GM18499 (cell line): ENCODE data around the gene EPHB1.

Experiments used
- ATAC-seq: cut with Tn5 transposase; IDR thresholded peaks from one replicate; pipeline ENCODE4 v1.9.1; 2021; ENCODE audit warnings: moderate number of reproducible peaks; ENCODE audit not compliant: insufficient read depth, unreplicated experiment

EPHB1 gene

DNA sequence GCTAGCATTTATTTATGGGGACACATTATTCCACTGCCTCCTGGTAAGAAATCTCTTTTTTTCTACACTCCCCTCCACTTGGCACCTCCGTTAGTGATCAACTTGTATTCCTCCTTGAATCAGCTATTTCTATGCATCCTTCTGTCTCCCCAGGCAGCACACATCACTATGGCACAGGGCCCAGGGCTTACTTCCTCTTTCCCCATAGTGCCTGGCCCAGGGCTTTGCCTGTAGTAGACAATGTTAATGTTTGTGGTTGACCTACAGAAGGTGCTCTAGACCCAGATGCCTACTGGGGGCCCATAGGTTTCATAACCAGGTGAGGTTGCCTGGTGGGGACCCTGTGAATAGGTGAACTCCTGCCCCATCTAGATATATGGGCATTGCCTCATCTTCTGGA, 44.9 kb downstream of the EPHB1 start:
- ATAC-seq, result no peak

DNA sequence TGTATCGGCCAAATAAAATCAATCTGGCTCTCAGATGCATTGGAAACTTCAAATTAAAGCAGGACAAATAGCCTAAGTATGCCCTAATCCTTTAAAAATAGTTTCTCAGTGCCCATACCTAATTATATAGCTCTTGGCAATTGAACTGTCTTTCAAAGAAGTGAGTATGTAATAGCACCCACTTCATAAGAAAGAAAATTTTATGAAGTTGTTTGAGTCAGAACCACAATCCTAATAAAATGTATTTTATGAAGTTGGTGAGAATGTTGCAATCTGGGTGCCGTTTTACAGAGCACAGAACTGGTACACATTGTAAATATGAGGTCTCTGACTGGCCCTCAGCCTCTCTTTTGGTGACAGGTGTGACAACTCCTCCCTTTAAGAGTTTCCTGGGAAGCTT, 45.4 kb downstream of the EPHB1 start:
- no peak for ATAC-seq

DNA sequence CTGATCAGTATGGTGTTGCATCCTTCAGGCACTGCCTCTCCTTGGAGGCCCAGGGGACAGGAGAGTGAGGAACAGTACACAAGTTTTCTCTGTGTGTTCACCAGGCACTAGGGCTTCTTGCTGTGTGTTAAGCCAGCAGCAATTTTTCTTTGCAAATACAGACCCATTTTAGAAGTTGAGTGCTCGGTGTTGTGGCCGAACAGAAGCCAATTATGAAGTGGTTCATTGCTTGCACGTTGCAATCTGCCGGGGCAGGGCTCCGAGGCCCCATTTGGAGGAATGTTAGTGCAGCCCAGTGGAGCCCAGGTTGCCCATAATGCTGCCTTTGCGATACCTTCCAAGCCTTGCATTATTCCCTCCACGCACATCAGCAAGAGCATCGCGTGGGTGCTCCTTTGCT, 51.0 kb downstream of the EPHB1 start:
- no peak for ATAC-seq

DNA sequence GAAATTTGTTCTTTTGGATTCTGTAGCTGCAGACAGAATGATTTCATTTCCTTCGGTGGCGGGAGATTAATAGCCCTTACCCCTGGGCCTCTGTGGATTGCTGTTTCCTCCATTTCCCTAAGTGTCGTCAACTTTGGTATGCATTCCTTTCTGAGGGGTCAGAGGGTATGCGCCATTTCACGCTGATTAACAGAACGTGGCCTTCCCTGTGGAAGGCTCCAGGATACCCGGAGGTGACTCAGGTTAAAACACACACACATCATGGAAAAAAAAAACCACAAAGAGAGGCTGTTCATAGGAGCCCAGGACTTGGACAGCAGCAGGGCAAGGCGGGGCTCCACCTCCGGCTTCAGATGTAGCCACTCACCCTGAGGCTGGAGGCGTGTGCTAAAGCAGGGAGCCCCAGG, 51.9 kb downstream of the EPHB1 start:
- ATAC-seq, result no peak

DNA sequence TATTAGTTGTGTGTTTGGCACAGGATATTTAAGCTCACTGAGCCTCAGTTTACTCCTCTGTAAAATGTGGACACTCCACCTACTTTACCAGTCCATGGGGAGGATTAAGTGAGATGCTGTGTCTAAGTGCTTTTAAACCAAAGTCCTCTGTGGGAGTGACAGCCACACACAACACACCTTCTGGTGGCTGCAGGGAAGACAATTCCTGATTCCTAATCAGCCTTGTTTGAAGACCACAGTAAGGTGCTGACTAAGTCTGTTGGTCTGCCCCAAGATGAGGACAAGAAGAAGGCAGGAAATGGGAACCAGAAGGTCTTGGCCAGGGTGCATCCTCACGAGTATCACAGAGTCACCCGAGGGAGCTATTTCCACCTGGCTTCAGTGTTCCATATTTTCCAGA, 52.3 kb downstream of the EPHB1 start:
- ATAC-seq, result no peak

DNA sequence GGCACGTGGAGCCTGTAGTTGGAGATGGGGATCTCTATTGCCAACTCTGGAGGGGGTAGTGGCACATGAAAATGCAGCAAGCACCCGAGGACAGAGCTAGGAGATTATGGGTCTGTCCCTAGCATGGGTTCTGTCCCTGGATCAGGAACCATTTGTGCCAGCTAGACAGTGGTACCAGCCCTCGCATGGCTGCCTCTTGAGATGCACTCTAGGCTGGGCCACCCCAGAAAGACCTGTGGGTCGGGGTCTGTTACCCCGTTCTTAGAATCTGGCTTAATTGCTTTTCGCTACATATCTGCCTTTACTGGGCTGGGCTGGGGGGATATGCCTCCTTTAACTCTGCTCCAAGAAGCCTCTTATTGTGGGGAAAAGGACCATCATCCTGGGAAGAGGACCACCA, 54.5 kb downstream of the EPHB1 start:
- ATAC-seq, result no peak

DNA sequence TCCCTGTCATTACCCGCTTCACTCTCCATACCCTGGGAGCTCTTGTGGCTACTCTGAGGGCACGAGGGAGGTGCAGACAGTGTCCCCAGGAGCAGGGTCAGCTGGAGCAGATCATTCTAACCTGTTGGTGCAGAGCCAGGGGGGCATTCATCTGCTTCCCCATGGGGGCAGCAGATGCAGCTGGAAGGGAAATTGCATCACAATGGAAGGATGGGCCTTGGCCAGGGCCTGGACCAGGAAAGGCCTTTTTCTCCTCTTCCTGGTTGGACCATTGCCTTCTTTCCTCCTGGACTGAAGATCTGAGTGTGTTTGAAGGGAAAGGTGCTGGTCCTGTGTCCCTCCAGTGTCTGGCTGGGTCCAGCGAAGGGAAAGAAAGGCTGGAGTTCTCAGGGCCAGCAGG, 55.7 kb downstream of the EPHB1 start:
- no peak for ATAC-seq

DNA sequence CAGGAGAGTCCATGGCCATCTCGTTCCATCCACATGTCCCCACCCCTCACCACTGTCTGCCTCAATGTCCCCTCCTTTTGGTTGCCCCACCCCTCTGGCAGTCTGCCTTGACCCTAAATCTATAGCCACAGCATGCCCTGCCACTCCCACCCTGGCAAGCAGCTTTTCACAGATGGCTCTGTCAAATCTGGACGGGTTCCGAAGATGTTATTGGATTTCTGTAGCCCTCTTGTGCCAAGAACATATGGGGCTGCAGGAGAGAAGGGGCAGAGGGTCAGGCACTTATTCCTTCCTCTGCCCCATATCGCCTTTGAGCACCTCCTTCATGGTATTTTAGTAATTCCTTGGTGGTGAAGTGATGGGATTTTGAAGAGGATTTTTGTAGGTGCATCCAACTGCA, 57.1 kb downstream of the EPHB1 start:
- no peak for ATAC-seq

DNA sequence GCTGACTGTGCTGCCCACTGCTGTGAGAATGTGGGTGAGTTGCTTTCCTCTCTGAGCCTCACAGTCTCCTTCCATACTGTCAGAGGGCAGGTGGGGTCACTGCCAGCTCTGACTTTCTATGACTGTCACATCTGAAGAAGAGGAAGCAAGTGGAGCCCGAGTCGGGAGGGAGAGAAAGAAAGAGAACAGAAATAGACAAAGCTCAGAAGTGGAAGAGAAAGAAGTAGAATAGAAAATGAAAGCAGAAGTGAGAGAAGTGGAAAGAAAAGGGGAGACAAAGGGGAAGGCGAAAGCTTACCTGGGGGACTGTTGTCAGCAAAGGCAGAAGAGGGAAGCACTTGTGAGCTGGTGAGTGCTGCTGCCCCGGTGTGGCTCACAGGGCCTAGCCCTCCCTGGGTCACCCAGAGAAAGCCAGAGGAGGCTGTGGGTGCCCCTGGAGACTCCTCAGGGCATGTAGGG, 57.9 kb downstream of the EPHB1 start:
- peak; percentile 96 for ATAC-seq

DNA sequence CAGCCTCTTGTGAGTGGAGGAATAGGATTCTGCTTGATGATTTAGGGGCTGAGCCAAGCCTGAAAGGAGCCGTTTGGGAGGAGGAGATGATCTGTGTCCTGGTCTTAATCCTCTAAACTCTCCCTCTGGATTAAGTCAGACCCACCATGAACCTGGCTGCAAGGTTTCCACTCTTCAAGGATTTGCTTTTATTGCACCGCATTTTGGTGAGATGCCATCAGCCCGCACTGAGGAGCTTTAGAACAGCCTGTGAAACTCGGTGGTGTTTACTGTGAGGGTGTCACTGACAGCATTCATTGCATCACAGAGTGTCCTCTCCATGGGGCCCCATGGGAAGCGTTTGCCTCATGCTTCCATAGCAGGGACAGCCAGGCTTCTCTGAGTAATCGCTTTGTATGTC, 59.2 kb downstream of the EPHB1 start:
- ATAC-seq, result no peak

DNA sequence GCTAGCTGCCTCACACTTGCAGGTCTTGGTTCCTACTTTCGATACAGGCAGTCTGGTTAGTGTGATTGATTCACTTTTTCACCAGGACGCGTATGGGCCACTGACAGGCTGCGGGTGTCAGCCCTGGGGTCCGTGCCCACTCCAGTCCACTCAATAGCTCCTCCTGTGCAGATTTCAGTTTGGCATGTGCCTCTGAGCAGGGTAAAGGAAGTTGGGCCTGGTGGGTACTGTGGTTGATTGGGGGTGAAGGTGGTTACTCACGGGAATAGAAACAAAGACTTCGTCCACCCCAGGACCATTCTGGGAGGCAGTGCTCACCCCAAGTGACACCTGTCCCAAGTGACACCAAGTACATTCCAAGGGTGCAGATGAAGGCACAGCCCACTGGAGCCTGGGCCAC, 62.3 kb downstream of the EPHB1 start:
- no peak for ATAC-seq

DNA sequence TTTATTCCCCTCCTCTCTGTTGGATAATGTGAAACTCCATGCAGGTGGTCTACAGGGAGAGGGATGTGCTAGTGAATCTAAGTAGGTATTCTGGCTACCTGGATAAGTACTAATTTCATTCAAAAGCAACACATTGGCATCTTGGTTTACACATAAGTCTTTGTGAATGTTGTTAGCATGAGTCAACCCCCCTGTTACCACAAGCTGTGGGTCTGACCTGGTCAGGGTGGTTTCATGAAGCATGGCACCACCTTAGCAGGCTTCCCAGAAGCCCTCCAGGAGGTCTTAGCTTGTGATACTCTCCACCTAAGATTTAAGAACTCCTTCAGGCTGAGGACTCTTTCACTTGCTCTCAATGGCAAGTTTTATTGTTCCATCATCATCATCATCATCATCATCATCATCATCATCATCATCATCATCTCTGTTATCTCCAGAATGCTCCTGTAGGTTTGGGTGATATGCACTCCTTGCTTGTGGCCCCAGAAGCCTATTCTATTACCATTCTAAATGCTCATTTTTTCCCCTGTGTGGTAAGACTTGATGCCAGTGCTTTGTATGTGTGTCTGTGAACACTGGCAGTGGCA, 62.8 kb downstream of the EPHB1 start:
- ATAC-seq, result no peak

DNA sequence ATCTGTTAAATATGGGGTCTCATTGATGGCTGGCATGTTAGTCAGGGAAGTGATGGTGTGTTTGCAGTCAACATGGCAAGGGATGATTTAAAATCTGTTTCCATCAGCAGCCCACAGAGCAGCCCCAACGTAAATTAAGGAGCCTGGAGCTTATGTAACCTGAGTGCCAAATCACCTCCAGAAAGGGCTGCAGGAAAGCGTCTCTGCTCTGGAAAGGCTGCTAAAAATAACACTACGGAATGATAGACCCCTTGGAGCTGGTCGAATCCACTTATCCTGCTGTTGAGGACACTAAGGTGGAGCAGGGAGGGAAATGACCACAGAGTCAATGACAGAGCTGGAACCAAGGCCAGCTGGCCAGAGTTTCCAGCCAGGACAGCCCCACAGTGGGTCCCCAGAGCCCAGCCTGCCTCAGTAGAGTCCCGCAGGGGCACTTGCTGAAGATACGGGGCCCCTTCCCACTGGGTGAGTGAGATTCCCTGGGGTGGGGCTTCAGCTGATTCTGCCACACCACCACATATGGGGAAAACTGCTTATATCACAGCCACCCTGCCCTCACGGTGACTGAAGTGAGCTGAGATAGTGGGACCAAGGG, 63.5 kb downstream of the EPHB1 start:
- no peak for ATAC-seq

DNA sequence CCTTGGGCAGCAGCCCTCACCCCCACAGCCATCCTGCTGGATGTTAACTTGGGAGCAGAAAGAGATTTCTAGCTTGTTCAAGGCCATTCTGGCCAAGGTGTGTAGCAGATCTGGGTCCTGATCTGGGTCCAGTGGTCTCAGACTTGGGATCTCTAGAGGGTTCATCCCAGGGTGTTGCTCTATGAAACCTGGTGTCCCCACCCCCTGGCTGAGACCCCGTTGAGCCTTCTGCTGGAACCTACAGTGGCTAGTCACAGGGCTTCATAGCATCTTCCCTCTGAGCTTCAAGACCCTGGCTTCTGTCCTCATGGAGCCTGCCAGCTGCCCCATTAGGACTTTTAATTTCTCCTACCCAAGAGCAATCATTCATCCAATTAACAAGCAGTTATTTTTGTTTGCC, 64.3 kb downstream of the EPHB1 start:
- ATAC-seq, result no peak

DNA sequence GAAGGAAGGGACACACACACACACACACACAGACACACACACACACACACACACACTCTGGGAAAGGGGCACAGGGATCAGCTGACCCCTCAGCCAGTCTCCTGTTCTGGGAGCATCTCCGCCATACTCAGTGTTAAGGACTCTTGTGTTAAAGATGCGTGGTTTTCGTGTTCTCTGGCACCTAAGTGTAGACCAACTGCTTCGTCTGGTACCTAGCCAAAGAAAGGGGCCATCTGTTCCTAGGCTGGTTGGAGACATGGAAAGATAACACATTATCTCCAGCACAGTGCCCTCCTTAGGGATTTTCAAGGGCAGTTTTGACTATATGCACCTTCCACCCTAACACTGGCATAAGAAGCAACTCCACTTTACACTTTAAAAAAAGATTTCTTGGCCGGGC, 65.1 kb downstream of the EPHB1 start:
- ATAC-seq, result no peak

DNA sequence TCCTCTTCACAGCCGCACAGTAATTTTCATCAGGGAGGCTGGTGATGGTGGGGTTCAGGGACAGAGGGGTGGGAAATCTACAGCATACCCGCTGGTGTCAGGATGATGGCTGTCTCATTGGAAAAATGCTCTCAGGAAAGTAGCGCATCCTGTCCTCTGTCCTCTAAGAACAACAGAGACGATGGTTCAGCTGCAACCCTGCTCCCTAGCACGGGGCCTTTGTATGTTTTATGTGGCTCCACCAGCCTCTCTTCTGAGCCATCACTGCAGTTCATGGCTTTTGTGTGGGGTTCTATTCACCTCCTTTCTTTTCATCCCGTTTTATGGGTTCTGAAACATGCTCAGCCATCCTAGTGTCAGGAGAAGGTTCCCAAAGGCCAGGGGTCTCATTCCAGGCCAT, 68.9 kb downstream of the EPHB1 start:
- ATAC-seq, result no peak

DNA sequence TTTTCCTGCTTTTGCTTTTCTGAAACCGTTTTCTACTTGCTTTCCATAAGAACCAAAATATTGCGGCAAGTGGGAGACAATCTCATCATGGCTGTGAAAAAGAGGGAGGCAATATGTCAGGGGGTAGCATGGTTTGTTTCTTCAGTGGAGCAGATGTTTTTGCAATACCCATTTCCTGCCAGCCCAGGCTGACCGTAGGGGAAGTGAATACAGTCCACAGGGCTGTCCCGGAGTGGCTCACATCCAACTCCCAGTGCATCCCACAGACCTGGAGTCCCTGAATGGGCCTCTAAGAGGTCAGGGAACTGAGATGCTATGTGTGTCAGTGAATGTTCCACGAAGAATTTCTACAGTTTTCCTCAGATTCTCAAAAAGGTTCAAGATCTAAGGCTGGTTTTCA, 69.6 kb downstream of the EPHB1 start:
- no peak for ATAC-seq

DNA sequence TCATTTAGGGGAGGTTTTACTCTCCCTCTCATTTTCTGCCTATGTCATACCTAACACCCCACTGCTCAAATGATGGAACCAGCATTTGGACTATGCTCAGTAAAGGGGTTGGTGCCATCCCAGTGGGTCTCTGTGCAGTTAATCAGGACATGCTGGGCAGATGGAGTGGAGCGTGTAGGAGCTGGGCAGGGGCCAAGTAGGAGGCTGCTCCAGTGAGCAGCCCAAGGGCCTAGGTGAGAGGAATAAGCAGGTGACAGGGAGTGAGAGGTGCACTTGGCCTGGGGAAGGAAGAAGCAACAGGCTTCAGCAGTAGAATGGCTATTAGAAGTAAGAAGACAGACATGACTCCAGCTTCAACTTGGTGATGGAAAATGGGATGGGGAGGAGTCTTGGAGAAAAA, 72.2 kb downstream of the EPHB1 start:
- no peak for ATAC-seq

DNA sequence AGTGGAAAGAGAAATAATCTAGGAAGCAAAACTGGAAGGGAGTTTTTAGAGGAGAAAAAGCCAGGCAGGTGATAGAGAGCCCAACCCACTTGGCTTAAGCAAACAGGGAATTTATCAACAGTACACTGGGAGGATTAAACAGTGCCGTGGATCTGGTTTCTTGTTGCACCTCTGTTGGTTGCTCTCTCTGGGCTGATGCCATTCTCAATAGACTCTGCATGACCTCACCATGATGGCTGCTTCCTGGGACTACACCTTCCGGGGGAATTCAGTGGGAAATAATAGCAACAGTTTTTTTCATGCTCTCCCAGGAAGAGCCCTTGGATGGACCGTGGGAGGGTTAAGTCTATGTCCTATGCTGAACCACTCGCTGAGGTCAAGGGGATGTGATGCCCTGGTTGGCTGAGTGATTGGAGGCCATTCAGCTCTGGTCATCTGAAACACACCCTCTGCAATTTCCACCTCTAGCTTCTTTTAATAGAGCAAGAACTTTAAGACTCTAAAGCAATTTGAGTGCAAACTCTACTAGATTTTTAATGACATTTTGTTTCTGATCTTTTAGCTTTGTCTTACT, 74.2 kb downstream of the EPHB1 start:
- ATAC-seq, result no peak

DNA sequence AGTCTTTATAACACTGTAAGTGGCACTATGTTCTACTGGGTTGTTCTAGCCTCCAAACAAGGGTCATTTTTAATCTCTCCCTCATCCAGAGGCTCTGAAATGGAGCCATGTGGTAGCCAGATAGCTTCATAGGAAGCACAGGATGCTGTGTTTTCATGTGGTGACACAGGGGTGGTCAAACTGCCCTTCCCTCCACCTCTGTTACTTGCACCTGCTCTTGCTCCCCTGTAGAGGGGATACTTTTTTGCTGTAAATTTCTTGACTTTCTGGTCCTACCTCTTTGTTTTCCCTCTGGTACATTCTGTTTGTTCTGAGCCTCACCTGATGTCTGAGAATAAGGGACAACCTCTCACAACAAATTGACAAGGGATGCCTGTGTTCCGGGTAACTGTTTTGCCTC, 76.8 kb downstream of the EPHB1 start:
- no peak for ATAC-seq

DNA sequence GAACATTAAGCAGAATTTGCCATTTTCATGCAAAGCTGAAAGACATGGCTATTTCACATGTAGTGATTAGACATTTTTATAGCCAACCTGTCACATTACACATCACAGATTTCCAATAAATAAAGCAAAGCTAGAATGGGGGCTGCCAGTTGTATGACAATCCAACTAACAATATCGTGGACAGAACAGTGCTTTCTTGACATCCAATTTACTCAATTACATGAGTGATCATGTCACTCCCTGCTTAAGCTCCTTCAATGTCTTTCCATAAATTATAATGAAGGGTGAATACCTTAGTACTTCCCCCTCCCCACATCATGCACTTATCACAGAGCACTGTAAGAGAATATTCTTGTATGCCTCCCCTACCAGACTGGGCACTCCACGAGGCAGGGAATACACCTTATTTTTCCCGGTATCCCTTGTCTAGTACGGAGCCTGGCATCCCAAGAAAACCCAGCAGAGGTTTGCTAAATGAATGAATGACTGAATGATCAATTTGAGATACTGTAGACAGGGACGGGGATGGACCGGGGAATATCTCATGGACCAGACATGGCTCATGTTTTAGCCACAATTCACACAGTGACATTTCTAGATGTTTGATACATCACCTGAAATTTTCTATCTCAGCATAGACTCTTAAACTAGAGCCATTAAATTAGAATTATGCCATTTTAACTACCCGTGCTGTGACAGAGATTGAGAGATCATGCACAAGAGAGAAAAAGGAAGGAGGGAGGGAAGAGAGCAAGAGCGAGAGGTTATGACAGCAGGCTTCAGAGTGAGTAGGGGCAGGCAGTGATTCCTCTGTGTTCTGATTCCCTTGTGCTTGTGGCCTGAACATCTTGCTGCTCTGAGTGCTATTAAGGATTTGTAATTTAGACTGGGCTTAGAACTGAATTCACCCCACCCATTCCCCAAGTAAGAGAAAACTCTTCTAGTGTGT, 77.7 kb downstream of the EPHB1 start:
- no peak for ATAC-seq
